ENCODE measurements around the gene BSCL2.

DNA sequence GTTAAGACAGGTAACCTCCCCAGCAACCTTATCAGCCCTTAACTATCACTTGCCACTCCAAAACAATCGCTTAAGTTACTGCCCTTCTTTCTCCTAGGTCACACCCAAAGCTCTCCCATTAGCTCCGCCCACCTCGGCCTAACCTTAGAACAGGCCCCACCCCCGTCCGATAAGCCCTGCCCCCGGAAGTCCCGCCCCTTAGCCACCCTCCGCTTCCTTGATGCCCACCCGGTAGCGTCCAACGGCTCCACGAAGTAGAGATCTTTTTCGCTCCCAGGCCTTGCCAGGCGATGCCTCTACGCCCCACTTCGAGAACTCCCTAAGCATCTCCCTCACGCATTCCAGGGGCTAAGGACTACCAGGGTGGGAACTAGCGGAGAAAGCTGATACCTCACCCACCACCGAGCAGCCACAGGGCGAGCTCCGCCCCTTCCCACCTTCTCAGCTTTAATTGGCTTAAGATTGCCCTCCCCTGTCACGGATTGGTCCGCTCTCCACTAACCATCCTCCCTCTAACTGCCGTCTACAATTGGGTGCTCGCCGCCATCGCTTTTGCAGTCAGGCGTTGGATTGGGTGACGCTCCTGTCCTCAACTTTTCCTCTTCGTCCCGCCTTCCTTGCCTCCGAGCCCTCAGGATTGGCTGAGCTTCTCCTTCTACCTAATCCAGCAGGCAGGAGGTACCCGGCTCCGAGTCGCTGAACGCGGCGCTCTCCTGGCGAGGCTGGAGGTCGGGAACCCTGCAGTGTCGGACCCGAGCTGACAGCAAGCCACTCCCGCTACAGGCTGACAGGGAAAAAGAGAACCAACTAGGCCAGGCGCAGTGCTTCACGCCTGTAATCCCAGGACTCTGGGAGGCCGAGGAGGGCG, 46.7 kb upstream of the BSCL2 start, which contains the start of gene ZBTB3:
- TF ChIP-seq, protein P1, sequence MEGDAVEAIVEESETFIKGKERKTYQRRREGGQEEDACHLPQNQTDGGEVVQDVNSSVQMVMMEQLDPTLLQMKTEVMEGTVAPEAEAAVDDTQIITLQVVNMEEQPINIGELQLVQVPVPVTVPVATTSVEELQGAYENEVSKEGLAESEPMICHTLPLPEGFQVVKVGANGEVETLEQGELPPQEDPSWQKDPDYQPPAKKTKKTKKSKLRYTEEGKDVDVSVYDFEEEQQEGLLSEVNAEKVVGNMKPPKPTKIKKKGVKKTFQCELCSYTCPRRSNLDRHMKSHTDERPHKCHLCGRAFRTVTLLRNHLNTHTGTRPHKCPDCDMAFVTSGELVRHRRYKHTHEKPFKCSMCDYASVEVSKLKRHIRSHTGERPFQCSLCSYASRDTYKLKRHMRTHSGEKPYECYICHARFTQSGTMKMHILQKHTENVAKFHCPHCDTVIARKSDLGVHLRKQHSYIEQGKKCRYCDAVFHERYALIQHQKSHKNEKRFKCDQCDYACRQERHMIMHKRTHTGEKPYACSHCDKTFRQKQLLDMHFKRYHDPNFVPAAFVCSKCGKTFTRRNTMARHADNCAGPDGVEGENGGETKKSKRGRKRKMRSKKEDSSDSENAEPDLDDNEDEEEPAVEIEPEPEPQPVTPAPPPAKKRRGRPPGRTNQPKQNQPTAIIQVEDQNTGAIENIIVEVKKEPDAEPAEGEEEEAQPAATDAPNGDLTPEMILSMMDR (conservative IDR thresholded peaks at IDR 0.05; ENCODE audit: low read length) = no peak
- TF ChIP-seq EZH2phosphoT487 (IDR thresholded peaks at IDR 0.05; ENCODE audit: borderline replicate concordance) = no peak
